ENCODE results near the gene CD302.

- TF ChIP-seq CTCF (IDR thresholded peaks at IDR 0.05; ENCODE audit: low read depth, low read length, missing input control) (no peak), RAD21 (IDR thresholded peaks at IDR 0.05) (no peak), ZBTB33 (IDR thresholded peaks at IDR 0.05) (no peak), GABPA (IDR thresholded peaks at IDR 0.05 in 1 of 2, conservative IDR thresholded peaks at IDR 0.05 in 1 of 2) (no peak), YY1 (IDR thresholded peaks at IDR 0.05) (no peak), TAF1 (conservative IDR thresholded peaks at IDR 0.05) (no peak), REST (IDR thresholded peaks at IDR 0.05) (no peak), EGR1 (IDR thresholded peaks at IDR 0.05; ENCODE audit: low read depth in 2 of 2) (no peak), SP1 (IDR thresholded peaks at IDR 0.05) (no peak), RXRA (IDR thresholded peaks at IDR 0.05) (no peak)
- TF ChIP-seq, protein P1, sequence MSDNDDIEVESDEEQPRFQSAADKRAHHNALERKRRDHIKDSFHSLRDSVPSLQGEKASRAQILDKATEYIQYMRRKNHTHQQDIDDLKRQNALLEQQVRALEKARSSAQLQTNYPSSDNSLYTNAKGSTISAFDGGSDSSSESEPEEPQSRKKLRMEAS (IDR thresholded peaks at IDR 0.05) = no peak
- TF ChIP-seq, protein P2, sequence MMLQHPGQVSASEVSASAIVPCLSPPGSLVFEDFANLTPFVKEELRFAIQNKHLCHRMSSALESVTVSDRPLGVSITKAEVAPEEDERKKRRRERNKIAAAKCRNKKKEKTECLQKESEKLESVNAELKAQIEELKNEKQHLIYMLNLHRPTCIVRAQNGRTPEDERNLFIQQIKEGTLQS (IDR thresholded peaks at IDR 0.05) = no peak
Measured at GRCh38 chr2:159748089-159748488, 49.9 kb downstream of the CD302 start.

Data from liver (tissue), 3 donors.